ENCODE results near the gene HNRNPUL1. TPM values are rescaled to one million over a fixed set of nuclear protein-coding genes. Genes with fewer than 3 reads are reported as not detected.

Gene HNRNPUL1
- total and polyA plus RNA-seq, 2 of the 8 experiments (the other 6 are each of a cell fraction or from before 2014, with no cell fraction given): 99.5 to 264 TPM

- TF ChIP-seq CHD7 (IDR thresholded peaks at IDR 0.05; ENCODE audit: insufficient replicate concordance, low read length) (no peak), JUN (IDR thresholded peaks at IDR 0.05; ENCODE audit: low read depth, low read length) (no peak), KDM4A (IDR thresholded peaks at IDR 0.05; ENCODE audit: low read depth, low read length, severe bottlenecking) (no peak), KDM1A (IDR thresholded peaks at IDR 0.05; ENCODE audit: borderline replicate concordance, low read length) (no peak), GTF2F1 (IDR thresholded peaks at IDR 0.05; ENCODE audit: borderline replicate concordance, low read depth, low read length) (no peak), SIX5 (IDR thresholded peaks at IDR 0.05; ENCODE audit: low read depth, low read length) (no peak), SRF (IDR thresholded peaks at IDR 0.05; ENCODE audit: low read depth, low read length) (no peak), ASH2L (IDR thresholded peaks at IDR 0.05; ENCODE audit: low read length) (no peak), SUZ12 (IDR thresholded peaks at IDR 0.05; ENCODE audit: low read length) (no peak), RAD21 (IDR thresholded peaks at IDR 0.05 in 1 of 2, conservative IDR thresholded peaks at IDR 0.05 in 1 of 2; ENCODE audit: low read depth in 2 of 2, low read length in 2 of 2) (no peak), KDM5A (IDR thresholded peaks at IDR 0.05; ENCODE audit: low read length) (no peak), ZNF274 (IDR thresholded peaks at IDR 0.05; ENCODE audit: borderline replicate concordance, extremely low read depth, low read length) (no peak)
Measured at GRCh38 chr19:41226874-41227390, 37.2 kb upstream of the HNRNPUL1 start (continued).
